ENCODE results near the gene CRYBB2. TPM values are rescaled to one million over a fixed set of nuclear protein-coding genes. Genes with fewer than 3 reads are reported as not detected.
"Not testable (repeated sequence)": the region's sequence is repeated elsewhere in the genome, so short reads cannot be mapped to it uniquely, and the experiment has no call there.

CRYBB2 gene
- total RNA-seq, 2 experiments from 2014 or later: not detected

- intact Hi-C loops (cut with DNase I, micrococcal nuclease): loop anchor here in 1 of 2 experiments (5.0 kb wide), 1 partner anchor 1096 kb away; no protein-coding TSS in a partner anchor
- no peaks in the 10 kb centered on the region for H3K9me3 Mint-ChIP-seq
- CTCF ChIA-PET: no interaction called here
These were observed 17.0 kb downstream of the CRYBB2 start for GRCh38 chr22:25236417-25236816.

DNA sequence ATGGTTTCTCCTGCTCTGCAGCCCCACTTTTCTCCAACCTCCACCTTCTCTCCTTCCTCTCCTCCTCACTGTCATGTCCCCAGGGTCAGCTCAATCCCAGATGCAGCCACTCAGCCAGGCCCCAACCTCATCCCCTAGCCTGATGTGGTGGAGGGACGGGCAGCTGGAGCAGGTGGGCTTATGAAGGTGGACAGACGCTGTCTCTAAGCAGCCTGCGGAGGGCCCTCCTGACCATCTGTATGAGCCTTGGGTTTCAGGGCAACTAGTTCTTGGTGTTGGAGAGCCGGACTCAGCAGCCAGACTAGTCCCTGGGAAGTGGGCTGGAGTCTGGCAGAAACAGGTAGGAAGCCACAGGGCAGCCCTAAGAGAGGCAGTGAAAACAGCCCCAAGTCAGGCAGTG is 18.1 kb downstream of the CRYBB2 start:
- Mint-ChIP-seq H3K27ac (no peak overlapping the region), H3K9me3 (no peaks in the 10 kb centered on the region), H3K4me1 (ENCODE audit: low read depth) (peaks cover 6% of the 10 kb centered on the region), H3K27me3 (peaks cover 54% of the 10 kb centered on the region), H3K4me3 (no peak overlapping the region), H3K36me3 (ENCODE audit: low read depth) (no peaks in the 10 kb centered on the region)
- no peak overlapping the region for H3K27ac ChIP-seq (ENCODE audit: low read depth in 1 of 2, low read length in 2 of 2)
- H3K4me1 ChIP-seq (ENCODE audit: insufficient read depth, low read length): peaks cover 6% of the 10 kb centered on the region
- intact Hi-C loops (cut with DNase I, micrococcal nuclease): loop anchor here in 1 of 2 experiments (5.0 kb wide), 1 partner anchor 1095 kb away; no protein-coding TSS in a partner anchor
- peaks cover 4 to 7% of the 10 kb centered on the region in 2 experiments for H3K27me3 ChIP-seq (ENCODE audit: control insufficient read depth in 1 of 2, insufficient read depth in 2 of 2, low read length in 2 of 2)
- no peak for ATAC-seq (ENCODE audit: poor library complexity)
- H3K4me3 ChIP-seq (ENCODE audit: low read length): no peak overlapping the region
- POLR2A ChIA-PET: no interaction called here
- no peak for DNase-seq
- no peaks in the 10 kb centered on the region for H3K36me3 ChIP-seq (ENCODE audit: insufficient read depth, low read length)
- CTCF ChIA-PET: no interaction called here
- H3K9me3 ChIP-seq (ENCODE audit: control insufficient read depth in 1 of 2, insufficient read depth in 1 of 2, low read length in 2 of 2): no peaks in the 10 kb centered on the region
- no peak for TF ChIP-seq CTCF (IDR thresholded peaks at IDR 0.05)

More at GRCh38 chr22:25236417-25236816, 17.0 kb downstream of the CRYBB2 start:
- Mint-ChIP-seq H3K27me3 (peaks cover 61% of the 10 kb centered on the region), H3K4me3 (no peak overlapping the region), H3K27ac (no peak overlapping the region), H3K4me1 (ENCODE audit: low read depth) (peaks cover 6% of the 10 kb centered on the region), H3K36me3 (ENCODE audit: low read depth) (no peaks in the 10 kb centered on the region)
- POLR2A ChIA-PET: no interaction called here
- no peaks in the 10 kb centered on the region for H3K36me3 ChIP-seq (ENCODE audit: insufficient read depth, low read length)
- H3K27ac ChIP-seq (ENCODE audit: low read depth in 1 of 2, low read length in 2 of 2): no peak overlapping the region
- no peak for TF ChIP-seq CTCF (IDR thresholded peaks at IDR 0.05)
- H3K4me1 ChIP-seq (ENCODE audit: insufficient read depth, low read length): peaks cover 6% of the 10 kb centered on the region
- no peaks in the 10 kb centered on the region for H3K9me3 ChIP-seq (ENCODE audit: control insufficient read depth in 1 of 2, insufficient read depth in 1 of 2, low read length in 2 of 2)
- DNase-seq (no peak), ATAC-seq (ENCODE audit: poor library complexity) (no peak)
- H3K27me3 ChIP-seq (ENCODE audit: control insufficient read depth in 1 of 2, insufficient read depth in 2 of 2, low read length in 2 of 2): peaks cover 5 to 15% of the 10 kb centered on the region in 2 experiments
- H3K4me3 ChIP-seq (ENCODE audit: low read length): no peak overlapping the region

DNA sequence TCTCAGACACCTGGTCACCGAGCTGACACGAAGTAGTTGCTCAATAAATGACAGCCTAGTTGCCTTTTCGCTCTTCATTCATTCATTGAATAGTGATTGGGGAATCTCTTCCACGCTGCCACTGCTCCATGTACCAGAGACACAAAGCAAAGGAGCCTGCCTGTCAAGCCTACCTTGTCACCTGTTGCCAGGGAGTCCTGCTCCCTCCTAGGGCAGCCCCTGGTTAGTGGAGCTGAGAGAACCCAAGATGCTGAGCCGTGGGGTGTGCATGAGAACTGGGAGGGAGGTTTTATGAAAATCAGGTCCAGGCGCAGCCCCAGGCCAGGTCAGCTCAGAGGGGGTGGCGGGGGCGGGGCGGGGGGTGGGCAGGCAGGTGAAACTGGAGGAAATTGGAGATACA is 18.6 kb downstream of the CRYBB2 start:
- H3K9me3 Mint-ChIP-seq; H3K27ac ChIP-seq (ENCODE audit: low read depth in 1 of 2, low read length in 2 of 2); H3K27ac Mint-ChIP-seq; H3K4me1 ChIP-seq (ENCODE audit: insufficient read depth, low read length); CTCF ChIA-PET; H3K36me3 Mint-ChIP-seq (ENCODE audit: low read depth); H3K36me3 ChIP-seq (ENCODE audit: insufficient read depth, low read length); H3K4me3 ChIP-seq (ENCODE audit: low read length); H3K27me3 ChIP-seq (ENCODE audit: control insufficient read depth in 1 of 2, insufficient read depth in 2 of 2, low read length in 2 of 2); H3K4me3 Mint-ChIP-seq; H3K4me1 Mint-ChIP-seq (ENCODE audit: low read depth); POLR2A ChIA-PET; ATAC-seq (ENCODE audit: poor library complexity); DNase-seq; H3K9me3 ChIP-seq (ENCODE audit: control insufficient read depth in 1 of 2, insufficient read depth in 1 of 2, low read length in 2 of 2): not testable (repeated sequence)
- intact Hi-C loops (cut with DNase I, micrococcal nuclease): loop anchor here in 1 of 2 experiments (5.0 kb wide), 1 partner anchor 1094 kb away; no protein-coding TSS in a partner anchor
- H3K27me3 Mint-ChIP-seq: peaks cover 51% of the 10 kb centered on the region

DNA sequence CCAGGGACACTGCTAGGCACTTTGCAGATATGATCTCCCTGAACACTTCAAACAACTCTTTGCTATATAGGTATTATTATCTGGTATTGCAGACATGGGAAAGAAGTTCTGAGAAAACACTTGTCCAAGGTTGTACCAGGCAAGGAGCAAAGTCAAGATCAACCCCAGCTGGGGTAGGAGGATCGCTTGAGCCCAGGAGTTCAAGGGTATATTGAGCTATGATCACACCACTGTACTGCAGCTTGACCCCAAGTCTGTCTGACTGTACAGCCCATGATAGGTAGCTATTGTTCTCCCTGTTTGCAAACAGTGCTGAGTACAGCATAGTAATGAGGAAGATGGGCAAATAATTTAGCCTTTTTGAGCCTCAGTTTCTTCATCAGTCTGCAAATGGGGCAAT is 35.7 kb downstream of the CRYBB2 start:
- intact Hi-C loops (cut with DNase I, micrococcal nuclease); ATAC-seq (ENCODE audit: poor library complexity); H3K4me1 Mint-ChIP-seq (ENCODE audit: low read depth); H3K4me3 ChIP-seq (ENCODE audit: low read length); H3K36me3 ChIP-seq (ENCODE audit: insufficient read depth, low read length); H3K27me3 Mint-ChIP-seq; CTCF ChIA-PET; H3K27me3 ChIP-seq (ENCODE audit: control insufficient read depth in 1 of 2, insufficient read depth in 2 of 2, low read length in 2 of 2); POLR2A ChIA-PET; H3K27ac Mint-ChIP-seq; H3K36me3 Mint-ChIP-seq (ENCODE audit: low read depth); H3K27ac ChIP-seq (ENCODE audit: low read depth in 1 of 2, low read length in 2 of 2); H3K9me3 ChIP-seq (ENCODE audit: control insufficient read depth in 1 of 2, insufficient read depth in 1 of 2, low read length in 2 of 2); DNase-seq; H3K9me3 Mint-ChIP-seq; H3K4me3 Mint-ChIP-seq; H3K4me1 ChIP-seq (ENCODE audit: insufficient read depth, low read length): not testable (repeated sequence)

DNA sequence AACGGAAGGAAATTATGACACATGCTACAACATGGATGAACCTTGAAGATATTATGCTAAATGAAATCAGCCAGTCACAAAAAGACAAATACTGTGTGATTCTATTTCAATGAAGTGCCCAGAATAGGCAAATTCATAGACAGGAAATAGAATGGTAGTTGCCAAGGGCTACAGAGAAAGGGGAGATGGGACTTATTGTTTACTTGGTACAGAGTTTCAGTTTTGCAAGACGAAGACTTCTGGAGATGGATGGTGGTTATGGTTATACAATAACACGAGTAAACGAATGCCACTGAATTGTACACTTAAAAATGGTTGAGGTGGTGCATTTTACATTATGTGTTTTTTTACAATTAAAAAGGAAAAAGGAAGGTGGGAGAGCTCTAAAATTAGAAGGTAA is 48.1 kb downstream of the CRYBB2 start:
- H3K4me3 ChIP-seq (ENCODE audit: low read length); POLR2A ChIA-PET; H3K27me3 ChIP-seq (ENCODE audit: control insufficient read depth in 1 of 2, insufficient read depth in 2 of 2, low read length in 2 of 2); H3K9me3 ChIP-seq (ENCODE audit: control insufficient read depth in 1 of 2, insufficient read depth in 1 of 2, low read length in 2 of 2); H3K36me3 ChIP-seq (ENCODE audit: insufficient read depth, low read length); H3K4me1 Mint-ChIP-seq (ENCODE audit: low read depth); H3K4me1 ChIP-seq (ENCODE audit: insufficient read depth, low read length); H3K27ac ChIP-seq (ENCODE audit: low read depth in 1 of 2, low read length in 2 of 2); H3K27ac Mint-ChIP-seq; H3K4me3 Mint-ChIP-seq; DNase-seq; H3K36me3 Mint-ChIP-seq (ENCODE audit: low read depth); CTCF ChIA-PET; intact Hi-C loops (cut with DNase I, micrococcal nuclease); ATAC-seq (ENCODE audit: poor library complexity); H3K9me3 Mint-ChIP-seq: not testable (repeated sequence)
- peaks cover 30% of the 10 kb centered on the region for H3K27me3 Mint-ChIP-seq

DNA sequence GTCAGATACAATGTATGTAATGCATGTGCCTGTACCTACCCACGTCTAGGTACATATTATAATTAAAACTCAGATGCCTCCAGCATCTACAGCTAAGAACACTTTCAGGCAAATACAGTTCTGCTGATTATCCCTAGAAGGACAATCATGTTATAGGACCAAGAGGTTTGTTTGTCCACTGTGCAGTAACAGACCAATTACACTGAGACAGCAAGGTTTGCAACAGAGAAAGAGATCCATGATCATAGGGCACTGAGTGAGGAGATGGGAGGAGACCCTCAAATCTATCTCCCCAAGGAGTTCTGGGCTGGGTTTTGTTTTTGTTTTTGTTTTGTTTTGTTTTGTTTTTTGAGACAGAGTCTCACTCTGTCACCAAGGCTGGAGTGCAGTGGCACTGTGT is 49.5 kb downstream of the CRYBB2 start:
- H3K36me3 ChIP-seq (ENCODE audit: insufficient read depth, low read length); POLR2A ChIA-PET; H3K4me1 ChIP-seq (ENCODE audit: insufficient read depth, low read length); intact Hi-C loops (cut with DNase I, micrococcal nuclease); H3K27me3 ChIP-seq (ENCODE audit: control insufficient read depth in 1 of 2, insufficient read depth in 2 of 2, low read length in 2 of 2); H3K27ac ChIP-seq (ENCODE audit: low read depth in 1 of 2, low read length in 2 of 2); H3K9me3 ChIP-seq (ENCODE audit: control insufficient read depth in 1 of 2, insufficient read depth in 1 of 2, low read length in 2 of 2); H3K27ac Mint-ChIP-seq; H3K4me1 Mint-ChIP-seq (ENCODE audit: low read depth); DNase-seq; ATAC-seq (ENCODE audit: poor library complexity); H3K4me3 ChIP-seq (ENCODE audit: low read length); H3K4me3 Mint-ChIP-seq; H3K36me3 Mint-ChIP-seq (ENCODE audit: low read depth); H3K9me3 Mint-ChIP-seq: not testable (repeated sequence)
- peaks cover 37% of the 10 kb centered on the region for H3K27me3 Mint-ChIP-seq
- CTCF ChIA-PET: interaction anchor here (0.6 kb wide), 1 partner anchor 298 kb away, joined by 3 read pairs; no protein-coding TSS in a partner anchor

All from CD4-positive, alpha-beta T cell (primary cell).